GM21717 (cell line): ENCODE measurements around the gene RBKS.

Experiments
- ATAC-seq: cut with Tn5 transposase; IDR thresholded peaks from one replicate; pipeline ENCODE4 v1.9.1; 2021; ENCODE audit warnings: mild to moderate bottlenecking, moderate library complexity; ENCODE audit not compliant: unreplicated experiment

RBKS gene

GRCh38 chr2:27890146-27890923 lies at the start of gene RBKS, which contains the start of gene BABAM2:
Gene RBKS, minus strand, starts transcription at chr2:27890387. Its CDS starts 42 bp downstream, at chr2:27890345.
Gene BABAM2, plus strand, starts transcription at chr2:27890729. Its CDS starts 3,828 bp downstream, at chr2:27894557.
- peak; percentile 71 for ATAC-seq

DNA sequence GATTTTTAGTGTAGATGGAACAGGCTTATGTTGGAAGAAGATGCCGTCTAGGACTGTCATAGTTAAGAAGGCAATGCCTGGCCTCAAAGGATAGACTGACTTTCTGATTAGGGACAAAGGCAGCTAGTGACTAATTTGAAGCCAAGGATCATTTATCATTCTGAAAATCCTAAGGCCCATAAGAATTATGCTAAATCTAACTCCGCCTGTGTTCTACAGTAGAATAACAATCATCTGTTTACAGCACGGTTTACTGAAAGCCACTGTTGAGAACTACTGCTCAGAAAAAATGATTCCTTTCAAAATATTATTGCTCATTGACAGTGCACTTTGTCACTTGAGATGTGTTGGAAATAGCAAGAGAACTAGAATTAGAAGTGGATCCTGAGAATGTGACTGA lies 44.8 kb upstream of the RBKS start:
- no peak for ATAC-seq

DNA sequence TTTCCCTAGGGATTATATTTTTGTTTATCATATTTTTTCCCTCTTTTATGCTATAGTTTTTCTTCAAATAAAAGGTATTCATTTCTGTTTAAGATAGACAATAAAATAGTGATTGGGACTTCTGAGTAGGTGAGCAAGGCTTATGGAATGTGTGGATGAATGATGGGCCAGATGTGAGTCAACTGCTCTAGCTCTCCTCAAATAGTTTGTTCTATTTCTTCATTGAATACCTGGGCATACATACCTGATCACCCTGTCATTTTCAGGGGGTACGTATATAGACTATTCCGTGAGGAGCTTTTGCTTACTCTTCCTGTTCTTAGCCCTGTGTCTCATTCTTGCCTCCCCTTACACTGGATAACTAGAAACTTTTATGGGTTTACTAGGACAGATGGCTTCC lies 42.2 kb upstream of the RBKS start:
- ATAC-seq = no peak

GRCh38 chr2:27931361-27931950 lies 41.3 kb upstream of the RBKS start:
- ATAC-seq = no peak

- ATAC-seq = no peak
Measured at GRCh38 chr2:27929916-27930486, 39.8 kb upstream of the RBKS start.

DNA sequence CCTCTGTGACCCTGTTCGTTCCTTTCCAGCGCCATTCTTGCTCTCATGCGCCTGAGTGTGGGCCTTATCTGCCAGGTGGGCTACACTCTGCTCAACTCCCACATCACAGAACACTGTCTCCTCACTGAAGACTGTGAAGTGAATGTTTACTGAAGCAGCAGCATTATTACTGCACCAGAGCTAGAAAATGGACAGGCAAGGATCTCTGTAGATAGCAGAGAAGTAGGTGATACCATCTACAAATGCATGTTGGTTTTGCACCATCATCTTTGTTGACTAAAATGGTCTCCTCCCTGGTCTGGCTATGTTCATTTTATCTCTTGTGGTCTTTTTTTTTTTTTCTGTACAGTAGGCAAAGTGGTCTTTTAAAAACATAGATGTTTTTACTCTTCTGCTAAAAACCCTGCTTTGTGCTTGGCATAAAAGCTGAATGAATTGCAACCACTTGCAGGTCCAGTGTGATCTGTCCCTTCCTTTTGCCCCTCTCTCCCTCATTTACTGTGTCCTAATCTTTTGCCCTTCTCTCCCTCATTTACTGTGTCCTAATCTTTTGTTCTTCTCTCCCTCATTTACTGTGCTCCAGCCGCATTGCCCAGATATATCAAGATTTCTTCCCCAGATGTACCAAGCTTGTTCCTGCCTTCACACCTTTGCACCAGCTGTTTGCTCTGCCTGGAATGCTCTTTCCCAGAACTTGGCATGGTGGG lies 35.7 kb upstream of the RBKS start:
- ATAC-seq = no peak

- ATAC-seq = no peak
Measured at GRCh38 chr2:27922842-27923241, 32.7 kb upstream of the RBKS start.

GRCh38 chr2:27921880-27922547 lies 31.8 kb upstream of the RBKS start:
- ATAC-seq = no peak

- no peak for ATAC-seq
Measured at GRCh38 chr2:27921424-27921823, 31.2 kb upstream of the RBKS start.

DNA sequence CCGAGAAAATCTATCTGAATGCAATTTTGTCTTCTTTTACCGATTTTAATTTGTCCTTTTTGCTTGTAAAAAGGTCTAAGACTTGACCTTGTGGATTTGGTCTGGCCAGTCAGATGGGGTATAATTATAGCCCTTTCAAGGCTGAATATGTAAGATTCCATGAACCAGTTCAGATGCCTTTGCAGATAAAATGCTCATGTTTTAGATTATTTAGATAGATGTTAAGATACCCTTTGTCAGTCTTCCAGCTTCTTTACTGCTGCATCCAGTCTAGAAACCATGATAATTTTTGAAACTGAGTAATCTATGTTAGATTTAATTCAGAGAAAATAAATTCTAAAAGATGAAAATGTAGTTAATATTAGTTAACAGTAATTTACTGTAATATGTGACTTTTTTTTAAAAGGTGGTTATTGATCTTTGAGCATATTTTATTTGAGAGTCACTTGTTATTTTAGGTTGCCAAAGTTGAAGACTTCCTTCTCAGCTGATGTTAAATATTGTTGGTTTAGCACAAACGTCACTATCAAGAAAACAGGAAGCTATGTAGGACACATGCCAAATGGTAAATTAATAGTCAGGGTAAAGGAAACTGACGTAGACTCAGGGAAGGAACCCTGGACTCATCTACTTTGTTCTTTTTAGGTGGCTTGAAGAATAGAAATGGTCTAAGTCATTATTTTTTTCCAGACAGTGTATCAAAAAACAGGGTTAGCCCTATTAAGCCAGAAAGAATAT lies 30.1 kb upstream of the RBKS start:
- ATAC-seq = no peak

GRCh38 chr2:27916293-27916995 lies 26.3 kb upstream of the RBKS start:
- no peak for ATAC-seq

DNA sequence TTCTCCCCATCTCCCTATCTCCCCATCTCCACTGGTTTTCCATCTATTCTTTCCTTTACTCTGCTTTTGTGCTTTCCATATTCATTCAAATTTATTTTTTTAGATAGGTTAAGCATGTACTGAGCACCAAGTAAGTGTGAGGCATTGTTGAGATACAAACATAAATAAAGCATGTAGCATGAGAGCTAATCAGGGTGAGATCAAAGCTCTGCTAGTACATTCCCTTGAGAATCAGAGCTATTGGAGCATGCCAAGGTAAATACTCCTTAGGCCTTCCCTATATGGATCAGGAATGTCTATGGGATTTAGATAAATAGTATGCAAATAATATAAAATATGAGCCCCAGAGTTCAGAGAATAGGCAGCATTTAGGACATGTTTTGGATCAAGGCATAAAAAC lies 25.7 kb upstream of the RBKS start:
- ATAC-seq = no peak

- ATAC-seq = no peak
Measured at GRCh38 chr2:27915191-27915590, 25.0 kb upstream of the RBKS start.

- no peak for ATAC-seq
Measured at GRCh38 chr2:27914805-27915175, 24.6 kb upstream of the RBKS start.

- ATAC-seq = no peak
Measured at GRCh38 chr2:27914041-27914804, 24.0 kb upstream of the RBKS start.

- ATAC-seq = no peak
Measured at GRCh38 chr2:27912512-27912911, 22.3 kb upstream of the RBKS start.

DNA sequence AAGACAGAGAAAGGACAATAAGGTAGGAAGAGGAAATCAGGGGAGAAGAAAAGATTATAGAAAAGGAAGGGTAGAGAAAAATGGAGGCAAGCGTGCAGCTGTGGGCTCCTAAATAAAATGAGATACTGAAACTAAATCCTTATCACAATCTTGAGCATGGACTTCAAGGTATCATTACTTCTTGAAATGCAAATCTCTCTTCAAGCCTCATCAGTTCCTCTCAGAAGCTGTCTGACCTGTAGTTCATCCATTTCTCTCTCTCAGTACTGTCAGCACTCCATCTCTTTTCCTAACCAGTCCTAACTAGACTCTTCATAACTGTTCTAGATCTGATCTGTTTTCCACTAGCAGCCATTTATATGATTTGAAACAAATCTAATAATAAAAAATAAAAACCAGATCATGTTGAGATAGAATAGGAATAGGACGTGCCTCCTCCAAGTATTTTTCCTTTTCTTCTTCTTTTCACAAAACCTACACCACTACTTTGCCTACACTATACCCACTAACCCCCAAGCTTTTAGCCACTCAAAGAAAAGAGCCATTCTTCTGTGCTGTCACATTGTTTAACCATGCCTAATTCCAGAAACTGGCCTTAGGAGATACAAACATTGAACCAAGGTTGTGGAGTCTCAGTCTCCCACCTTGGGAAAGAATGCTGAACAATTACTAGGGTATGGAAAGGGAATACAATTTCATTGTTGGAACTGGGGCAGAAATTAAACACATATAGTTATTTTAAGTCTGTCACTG lies 21.4 kb upstream of the RBKS start:
- ATAC-seq = no peak

DNA sequence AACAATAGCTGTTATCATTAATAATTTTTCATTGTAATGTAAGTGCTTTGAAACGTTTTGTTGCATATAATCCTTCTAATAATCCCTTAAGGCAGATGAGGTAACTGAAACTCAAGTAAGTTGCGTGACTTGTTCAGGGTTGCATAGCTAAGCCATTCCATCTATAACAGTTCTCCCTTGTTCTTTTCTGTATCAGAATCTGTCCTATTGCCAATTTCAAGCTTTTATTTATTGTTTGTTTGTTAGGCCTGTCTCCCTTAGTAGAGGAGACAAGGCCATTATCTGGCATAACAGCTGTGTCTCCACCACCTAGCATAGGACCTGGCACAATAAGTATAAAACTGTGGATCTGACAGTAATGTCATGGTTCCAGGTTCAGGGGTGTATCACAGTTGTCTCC lies 19.7 kb upstream of the RBKS start:
- no peak for ATAC-seq
